GM21423 (cell line): Measurements from ENCODE around the gene UNC13A.
A peak's percentile ranks its signal among the peaks of the same experiment; 100 is the strongest.

ENCODE experiments used
- ATAC-seq: cut with Tn5 transposase; IDR thresholded peaks from one replicate; pipeline ENCODE4 v1.9.1; 2021; ENCODE audit warnings: mild to moderate bottlenecking, moderate library complexity; ENCODE audit not compliant: unreplicated experiment

Gene UNC13A

GRCh38 chr19:17687857-17688784 is at the start of gene UNC13A:
UNC13A (minus strand) TSS chr19:17688354; CDS start chr19:17688199, 155 bp downstream.
- ATAC-seq, result no peak

GRCh38 chr19:17737690-17738153 is 49.6 kb upstream of the UNC13A start:
- ATAC-seq, result no peak

DNA sequence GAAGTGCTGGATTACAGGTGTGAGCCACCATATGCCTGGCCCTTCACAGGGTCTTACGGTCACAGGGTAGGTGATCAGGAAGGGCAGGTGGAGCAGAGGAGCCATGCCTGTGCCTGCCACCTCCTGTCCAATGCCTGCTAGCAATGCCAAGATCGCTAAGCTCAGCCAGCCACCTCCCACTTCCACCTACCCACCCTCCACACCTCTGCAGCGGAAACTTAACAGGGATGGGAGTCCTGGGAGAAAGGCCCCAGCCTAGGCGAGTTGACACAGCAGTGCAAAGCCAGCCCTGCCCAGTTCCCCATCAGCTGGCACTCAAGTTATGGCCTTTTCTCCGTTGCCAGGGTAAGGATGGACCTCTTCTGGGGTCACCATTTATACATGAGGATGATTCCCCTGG is 47.3 kb upstream of the UNC13A start:
- ATAC-seq, result no peak

DNA sequence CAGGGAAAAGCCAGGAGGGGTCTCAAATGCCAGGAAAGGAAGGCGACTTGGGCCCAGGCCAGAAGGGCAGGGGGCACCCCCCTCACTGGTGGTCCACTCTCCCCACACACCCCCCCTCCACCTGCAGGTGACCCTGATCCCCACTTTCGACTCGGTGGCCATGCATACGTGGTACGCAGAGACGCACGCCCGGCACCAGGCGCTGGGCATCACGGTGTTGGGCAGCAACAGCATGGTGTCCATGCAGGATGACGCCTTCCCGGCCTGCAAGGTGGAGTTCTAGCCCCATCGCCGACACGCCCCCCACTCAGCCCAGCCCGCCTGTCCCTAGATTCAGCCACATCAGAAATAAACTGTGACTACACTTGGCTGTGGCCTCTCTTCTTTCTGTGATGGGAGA is 46.0 kb upstream of the UNC13A start:
- no peak for ATAC-seq

DNA sequence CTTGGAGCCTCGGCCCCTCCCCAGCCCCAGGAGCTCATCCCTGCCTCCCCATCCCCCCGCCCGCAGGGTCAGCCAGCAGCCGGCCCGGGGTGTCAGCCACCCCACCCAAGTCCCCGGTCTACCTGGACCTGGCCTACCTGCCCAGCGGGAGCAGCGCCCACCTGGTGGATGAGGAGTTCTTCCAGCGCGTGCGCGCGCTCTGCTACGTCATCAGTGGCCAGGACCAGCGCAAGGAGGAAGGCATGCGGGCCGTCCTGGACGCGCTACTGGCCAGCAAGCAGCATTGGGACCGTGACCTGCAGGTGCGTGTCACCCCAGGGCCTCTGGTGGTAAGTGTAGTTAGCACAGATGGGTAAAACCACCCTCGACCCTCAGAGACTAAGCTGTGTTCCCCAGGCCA is 45.0 kb upstream of the UNC13A start:
- no peak for ATAC-seq

DNA sequence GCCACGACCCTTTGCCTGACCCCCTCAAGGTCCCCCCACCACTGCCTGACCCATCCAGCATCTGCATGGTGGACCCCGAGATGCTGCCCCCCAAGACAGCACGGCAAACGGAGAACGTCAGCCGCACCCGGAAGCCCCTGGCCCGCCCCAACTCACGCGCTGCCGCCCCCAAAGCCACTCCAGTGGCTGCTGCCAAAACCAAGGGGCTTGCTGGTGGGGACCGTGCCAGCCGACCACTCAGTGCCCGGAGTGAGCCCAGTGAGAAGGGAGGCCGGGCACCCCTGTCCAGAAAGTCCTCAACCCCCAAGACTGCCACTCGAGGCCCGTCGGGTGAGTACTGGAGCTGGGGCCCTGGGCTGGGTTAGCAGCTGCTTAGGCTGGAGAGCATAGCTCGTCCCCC is 39.7 kb upstream of the UNC13A start:
- ATAC-seq, result no peak

DNA sequence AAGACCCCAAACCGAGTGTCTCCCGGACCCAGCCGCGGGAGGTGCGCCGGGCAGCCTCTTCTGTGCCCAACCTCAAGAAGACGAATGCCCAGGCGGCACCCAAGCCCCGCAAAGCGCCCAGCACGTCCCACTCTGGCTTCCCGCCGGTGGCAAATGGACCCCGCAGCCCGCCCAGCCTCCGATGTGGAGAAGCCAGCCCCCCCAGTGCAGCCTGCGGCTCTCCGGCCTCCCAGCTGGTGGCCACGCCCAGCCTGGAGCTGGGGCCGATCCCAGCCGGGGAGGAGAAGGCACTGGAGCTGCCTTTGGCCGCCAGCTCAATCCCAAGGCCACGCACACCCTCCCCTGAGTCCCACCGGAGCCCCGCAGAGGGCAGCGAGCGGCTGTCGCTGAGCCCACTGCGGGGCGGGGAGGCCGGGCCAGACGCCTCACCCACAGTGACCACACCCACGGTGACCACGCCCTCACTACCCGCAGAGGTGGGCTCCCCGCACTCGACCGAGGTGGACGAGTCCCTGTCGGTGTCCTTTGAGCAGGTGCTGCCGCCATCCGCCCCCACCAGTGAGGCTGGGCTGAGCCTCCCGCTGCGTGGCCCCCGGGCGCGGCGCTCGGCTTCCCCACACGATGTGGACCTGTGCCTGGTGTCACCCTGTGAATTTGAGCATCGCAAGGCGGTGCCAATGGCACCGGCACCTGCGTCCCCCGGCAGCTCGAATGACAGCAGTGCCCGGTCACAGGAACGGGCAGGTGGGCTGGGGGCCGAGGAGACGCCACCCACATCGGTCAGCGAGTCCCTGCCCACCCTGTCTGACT is 39.0 kb upstream of the UNC13A start:
- ATAC-seq, result no peak

DNA sequence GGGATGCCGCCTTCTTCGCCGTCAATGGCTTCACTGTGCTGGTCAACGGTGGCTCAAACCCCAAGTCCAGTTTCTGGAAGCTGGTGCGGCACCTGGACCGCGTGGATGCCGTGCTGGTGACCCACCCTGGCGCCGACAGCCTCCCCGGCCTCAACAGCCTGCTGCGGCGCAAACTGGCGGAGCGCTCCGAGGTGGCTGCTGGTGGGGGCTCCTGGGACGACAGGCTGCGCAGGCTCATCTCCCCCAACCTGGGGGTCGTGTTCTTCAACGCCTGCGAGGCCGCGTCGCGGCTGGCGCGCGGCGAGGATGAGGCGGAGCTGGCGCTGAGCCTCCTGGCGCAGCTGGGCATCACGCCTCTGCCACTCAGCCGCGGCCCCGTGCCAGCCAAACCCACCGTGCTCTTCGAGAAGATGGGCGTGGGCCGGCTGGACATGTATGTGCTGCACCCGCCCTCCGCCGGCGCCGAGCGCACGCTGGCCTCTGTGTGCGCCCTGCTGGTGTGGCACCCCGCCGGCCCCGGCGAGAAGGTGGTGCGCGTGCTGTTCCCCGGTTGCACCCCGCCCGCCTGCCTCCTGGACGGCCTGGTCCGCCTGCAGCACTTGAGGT is 38.1 kb upstream of the UNC13A start:
- ATAC-seq, result no peak

- no peak for ATAC-seq
Observed at GRCh38 chr19:17725422-17726078, 37.4 kb upstream of the UNC13A start.

DNA sequence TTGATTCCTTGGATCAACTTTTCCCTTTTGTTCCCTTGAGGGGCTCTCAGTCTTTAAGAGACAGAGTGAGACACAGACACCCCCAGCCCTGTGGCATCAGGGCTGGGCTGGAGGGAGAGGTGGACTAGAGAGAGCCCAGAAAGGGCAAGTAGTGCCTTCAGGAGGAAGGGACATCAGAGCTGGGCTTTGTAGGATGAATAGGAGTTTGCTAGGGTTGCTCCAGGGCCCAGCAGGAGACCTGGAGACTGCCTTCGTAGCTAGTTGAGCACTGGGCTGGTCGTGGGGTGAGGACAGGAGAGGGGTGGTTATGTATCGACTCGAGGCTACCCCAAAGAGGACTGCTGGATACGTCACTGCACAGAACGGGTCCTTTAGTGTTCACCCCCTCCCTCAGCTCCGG is 36.5 kb upstream of the UNC13A start:
- ATAC-seq, result no peak

DNA sequence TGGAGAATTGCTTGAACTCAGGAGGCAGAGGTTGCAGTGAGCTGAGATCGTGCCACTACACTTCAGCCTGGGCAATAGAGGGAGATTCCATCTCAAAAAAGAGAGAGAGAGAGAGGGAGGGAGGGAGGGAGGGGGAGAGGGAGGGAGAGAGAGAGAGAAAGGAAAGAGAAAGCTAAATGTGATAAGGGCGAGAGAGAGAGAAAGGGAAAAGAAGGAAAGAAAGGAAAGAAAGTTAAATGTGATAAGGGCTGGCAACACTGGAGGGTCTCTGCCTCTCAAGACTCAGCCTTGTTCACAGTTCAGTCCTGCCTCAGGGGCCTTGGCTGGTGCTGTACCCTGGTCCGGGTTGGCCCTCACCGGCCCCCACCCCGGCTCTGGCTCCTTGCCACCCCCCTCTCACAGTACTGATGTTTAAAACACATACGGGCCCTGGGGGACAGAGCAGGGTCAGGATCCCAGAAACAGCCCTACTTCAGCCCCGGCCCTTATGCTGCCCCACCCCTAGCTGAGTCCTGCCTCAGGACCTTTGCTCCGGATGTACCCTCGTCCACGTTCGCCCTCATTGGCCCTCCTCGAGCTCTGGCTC is 34.6 kb upstream of the UNC13A start:
- no peak for ATAC-seq

DNA sequence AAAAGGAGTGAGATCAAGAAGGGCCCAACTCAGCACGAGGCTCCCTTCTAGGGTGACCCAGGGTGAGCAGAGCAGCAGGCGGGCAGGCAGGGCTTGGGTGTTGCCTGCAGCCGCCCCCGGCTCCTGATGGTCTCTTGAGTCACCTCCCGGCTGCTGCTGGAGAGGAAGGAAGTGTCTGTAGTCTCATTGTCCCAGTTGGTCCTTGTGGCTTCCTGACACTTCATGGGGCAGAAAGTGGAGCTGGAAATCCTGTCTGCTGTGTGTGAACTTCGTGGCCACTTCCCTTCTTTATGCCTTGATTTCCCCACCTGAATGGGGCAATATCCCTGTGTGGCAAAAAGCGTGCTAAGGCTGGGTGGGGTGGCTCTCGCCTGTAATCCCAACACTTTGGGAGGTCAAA is 33.7 kb upstream of the UNC13A start:
- no peak for ATAC-seq

DNA sequence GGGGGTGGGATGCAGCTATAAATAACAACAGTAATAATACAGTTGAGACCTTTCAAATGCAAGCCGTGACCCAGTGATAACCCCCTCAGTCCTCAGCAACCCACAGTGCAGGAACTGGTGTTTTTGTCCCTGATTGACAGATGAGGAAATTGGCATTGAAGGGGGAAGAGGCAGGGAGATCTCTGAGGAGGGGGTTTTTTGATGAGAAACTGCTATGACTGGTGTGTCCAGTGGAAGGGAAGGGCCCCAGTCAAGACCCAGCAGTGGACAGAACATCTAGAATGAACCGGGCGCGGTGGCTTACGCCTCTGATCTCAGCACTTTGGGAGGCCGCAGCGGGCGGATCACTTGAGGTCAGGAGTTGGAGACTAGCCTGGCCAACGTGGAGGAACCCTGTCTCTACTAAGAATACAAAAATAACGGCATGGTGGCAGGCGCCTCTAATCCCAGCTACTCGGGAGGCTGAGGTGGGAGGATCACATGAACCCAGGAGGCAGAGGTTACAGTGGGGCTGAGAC is 33.0 kb upstream of the UNC13A start:
- ATAC-seq, result no peak

GRCh38 chr19:17720440-17720839 is 32.3 kb upstream of the UNC13A start:
- no peak for ATAC-seq

DNA sequence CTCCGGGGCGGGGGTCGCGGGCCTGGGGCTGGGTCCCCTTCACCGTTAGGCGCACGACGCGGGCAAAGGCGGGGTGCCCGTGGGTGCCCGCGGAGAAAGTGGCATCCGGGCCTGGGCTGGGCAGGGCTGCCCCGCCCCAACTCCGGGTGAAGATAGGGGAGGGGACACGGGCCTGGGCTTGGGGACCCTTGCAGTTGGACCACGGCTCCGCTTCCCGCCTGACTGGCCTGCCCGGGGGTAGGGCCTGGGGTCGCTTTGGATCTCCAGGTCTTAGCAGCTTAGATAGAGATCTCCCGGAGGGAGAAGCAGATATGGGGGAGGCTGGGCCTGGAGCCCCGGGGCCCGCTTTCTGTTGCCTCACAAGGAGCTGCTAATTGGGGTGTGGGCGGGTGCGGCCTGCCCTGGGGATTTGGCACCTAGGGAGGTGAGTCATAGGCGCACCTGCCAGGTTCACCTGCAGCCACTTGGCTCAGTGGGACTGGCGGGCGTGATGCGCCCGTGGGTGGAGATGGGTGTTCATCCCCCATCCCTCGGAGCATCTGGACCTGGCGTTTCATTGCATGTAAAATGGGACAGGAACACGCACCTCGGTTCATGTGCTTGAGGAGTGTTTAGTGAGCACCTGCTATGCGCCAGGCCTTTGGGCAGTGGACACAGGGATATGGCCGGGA is 31.7 kb upstream of the UNC13A start:
- peak; percentile 19 for ATAC-seq

DNA sequence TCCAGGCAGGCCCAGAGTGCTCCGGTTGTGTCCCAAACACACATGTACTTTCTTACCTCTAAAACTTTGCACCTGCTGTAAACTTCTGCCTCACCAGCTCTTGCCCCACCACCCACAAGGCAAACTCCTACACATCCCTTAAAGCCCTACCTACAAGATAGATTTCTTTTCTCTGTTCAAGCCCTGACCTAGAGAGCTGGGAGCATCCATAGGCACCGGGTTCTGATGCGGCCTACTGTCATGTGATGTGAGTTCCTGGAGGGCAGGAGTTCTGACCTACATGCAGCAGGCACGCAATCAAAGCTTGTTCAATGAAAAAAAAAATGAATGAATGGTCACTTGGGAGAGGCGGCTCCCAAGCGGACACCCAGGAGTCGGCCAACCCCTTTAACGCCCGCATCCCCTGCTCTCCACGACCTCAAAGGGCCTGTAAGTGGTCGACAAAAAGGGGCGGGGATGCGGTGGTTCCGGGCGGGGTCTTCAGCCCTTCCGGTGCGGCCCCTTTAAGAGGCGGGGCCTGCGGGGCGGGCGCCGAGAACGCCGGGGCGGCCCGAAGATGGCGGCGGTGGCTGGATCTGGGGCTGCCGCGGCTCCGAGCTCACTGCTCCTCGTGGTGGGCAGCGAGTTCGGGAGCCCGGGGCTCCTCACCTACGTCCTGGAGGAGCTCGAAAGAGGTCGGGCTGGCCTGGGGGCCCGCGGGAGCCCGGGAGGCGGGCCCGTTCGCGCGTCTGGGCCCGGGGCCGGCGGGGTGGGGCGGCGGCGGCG is 31.0 kb upstream of the UNC13A start, which contains the start of gene MAP1S:
Gene MAP1S, plus strand, starts transcription at position 534 of the 765 bp plus-strand sequence. Its CDS starts 23 bp downstream, at position 557.
- peak; percentile 72 for ATAC-seq

GRCh38 chr19:17718550-17718946 is 30.4 kb upstream of the UNC13A start:
- ATAC-seq, result no peak

DNA sequence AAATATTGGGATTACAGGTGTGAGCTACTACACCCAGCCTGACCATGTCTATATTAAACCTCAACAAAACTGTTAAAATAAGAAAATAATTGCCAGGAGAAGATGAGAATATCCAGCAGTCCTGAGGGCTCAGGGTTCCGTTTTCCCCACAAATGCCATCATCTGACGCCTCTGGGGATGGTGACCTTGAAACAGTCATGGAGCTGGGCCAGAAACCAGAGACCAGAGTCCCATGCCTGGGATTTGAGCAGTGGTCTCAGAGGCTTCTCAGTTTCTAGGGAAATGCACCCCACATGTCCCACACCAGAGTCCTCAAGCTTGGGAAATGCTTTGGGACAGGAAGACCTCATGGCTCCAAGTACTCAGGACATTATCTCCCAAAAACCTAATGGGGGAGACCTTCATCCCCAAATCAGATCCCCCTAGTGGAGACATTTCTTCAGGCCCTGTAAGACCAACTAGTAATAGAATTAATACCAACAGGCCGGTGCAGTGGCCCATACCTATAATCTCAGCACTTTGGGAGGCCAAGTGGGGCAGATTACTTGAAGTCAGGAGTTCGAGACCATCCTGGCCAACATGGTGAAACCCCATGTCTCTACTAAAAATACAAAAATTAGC is 28.3 kb upstream of the UNC13A start:
- ATAC-seq, result no peak
